ENCODE measurements around the gene SYF2. TPM values are rescaled to one million over a fixed set of nuclear protein-coding genes. Genes with fewer than 3 reads are reported as not detected.

SYF2 gene
- total RNA-seq, 1 donor from 2014 or later = 38.8 TPM

DNA sequence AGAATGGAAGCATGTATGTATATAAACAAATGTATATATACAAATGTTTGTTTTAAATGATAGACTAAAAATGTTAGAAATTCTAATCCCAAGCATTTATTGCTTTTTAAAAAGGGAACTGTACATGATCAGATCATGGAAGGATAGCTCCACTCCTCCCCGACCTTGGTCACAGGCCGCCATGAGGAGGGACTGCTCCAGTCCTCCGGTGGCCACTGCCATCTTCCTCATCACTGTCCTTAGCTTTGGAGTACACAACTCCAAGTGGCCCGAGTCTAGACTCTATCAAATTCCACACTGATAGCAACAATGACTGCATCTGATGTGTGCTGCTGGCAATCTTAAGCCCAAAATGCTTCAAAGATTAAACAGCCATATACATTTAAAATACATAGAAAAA, 9.7 kb downstream of the SYF2 start:
- TF ChIP-seq, protein P1, sequence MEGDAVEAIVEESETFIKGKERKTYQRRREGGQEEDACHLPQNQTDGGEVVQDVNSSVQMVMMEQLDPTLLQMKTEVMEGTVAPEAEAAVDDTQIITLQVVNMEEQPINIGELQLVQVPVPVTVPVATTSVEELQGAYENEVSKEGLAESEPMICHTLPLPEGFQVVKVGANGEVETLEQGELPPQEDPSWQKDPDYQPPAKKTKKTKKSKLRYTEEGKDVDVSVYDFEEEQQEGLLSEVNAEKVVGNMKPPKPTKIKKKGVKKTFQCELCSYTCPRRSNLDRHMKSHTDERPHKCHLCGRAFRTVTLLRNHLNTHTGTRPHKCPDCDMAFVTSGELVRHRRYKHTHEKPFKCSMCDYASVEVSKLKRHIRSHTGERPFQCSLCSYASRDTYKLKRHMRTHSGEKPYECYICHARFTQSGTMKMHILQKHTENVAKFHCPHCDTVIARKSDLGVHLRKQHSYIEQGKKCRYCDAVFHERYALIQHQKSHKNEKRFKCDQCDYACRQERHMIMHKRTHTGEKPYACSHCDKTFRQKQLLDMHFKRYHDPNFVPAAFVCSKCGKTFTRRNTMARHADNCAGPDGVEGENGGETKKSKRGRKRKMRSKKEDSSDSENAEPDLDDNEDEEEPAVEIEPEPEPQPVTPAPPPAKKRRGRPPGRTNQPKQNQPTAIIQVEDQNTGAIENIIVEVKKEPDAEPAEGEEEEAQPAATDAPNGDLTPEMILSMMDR (IDR thresholded peaks at IDR 0.05) = no peak
- intact Hi-C loops (cut with DNase I) = no loop called here
- no peaks in the 10 kb centered on the region for H3K4me1 ChIP-seq
- ATAC-seq (no peak), DNase-seq (no peak)
- peaks cover 82% of the 10 kb centered on the region for H3K36me3 ChIP-seq
- no peak overlapping the region for H3K27ac ChIP-seq
- H3K9me3 ChIP-seq = no peaks in the 10 kb centered on the region
- H3K27me3 ChIP-seq = no peaks in the 10 kb centered on the region
- H3K4me3 ChIP-seq = no peak overlapping the region

DNA sequence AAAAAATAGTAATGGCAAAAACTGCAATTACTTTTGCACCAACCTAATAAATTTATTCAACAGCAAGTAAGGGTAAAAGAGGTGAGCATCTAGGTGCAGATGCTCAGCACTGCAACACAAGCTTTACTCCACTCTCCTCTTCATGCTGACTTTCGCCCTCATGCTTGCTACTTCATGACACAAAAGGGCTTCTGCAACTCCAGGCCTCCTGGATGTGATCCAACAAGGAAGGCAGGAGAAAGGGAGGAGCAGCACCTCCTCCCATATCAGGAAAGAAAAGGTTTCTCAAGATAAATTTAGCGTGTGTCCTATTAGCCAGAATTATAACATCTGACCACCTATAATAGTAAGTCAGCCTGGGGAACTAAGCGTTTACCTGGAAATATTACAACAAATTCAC, 11.6 kb downstream of the SYF2 start:
- ATAC-seq = no peak
- DNase-seq = no peak
- intact Hi-C loops (cut with DNase I) = no loop called here
- Histone ChIP-seq H3K36me3 (peaks cover 63% of the 10 kb centered on the region), H3K9me3 (no peaks in the 10 kb centered on the region), H3K4me3 (no peak overlapping the region), H3K27ac (no peak overlapping the region), H3K27me3 (no peaks in the 10 kb centered on the region), H3K4me1 (no peaks in the 10 kb centered on the region)
- TF ChIP-seq, protein P1 (IDR thresholded peaks at IDR 0.05) = no peak

DNA sequence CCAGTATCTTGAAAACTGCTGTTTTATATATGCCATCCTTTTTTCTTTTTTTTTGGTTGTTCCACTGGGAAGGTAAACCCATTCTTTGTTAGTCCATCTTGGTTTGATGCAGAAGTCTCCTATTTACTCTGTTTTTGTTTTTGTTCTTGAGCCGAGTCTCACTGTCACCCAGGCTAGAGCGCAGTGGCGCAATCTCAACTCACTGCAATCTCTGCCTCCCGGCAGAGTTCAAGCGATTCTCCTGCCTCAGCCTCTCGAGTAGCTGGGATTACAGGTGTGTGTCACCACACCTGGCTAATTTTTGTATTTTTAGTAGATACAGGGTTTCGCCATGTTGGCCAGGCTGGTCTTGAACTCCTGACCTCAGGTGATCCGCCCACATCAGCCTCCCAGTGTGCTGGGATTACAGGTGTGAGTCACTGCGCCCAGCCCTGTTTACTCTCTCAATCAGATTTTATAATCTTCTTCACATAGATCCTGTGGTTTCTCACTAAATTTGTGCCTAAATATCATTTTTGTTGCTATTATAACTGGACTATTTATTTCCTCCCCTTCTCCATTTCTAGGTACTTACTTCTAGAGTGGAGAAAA, 12.5 kb downstream of the SYF2 start:
- Histone ChIP-seq H3K36me3 (peaks cover 54% of the 10 kb centered on the region), H3K27ac (no peak overlapping the region), H3K9me3 (no peaks in the 10 kb centered on the region), H3K27me3 (no peaks in the 10 kb centered on the region), H3K4me1 (no peaks in the 10 kb centered on the region), H3K4me3 (no peak overlapping the region)
- intact Hi-C loops (cut with DNase I) = no loop called here
- TF ChIP-seq, protein P1 (IDR thresholded peaks at IDR 0.05) = no peak
- DNase-seq (no peak), ATAC-seq (no peak)

DNA sequence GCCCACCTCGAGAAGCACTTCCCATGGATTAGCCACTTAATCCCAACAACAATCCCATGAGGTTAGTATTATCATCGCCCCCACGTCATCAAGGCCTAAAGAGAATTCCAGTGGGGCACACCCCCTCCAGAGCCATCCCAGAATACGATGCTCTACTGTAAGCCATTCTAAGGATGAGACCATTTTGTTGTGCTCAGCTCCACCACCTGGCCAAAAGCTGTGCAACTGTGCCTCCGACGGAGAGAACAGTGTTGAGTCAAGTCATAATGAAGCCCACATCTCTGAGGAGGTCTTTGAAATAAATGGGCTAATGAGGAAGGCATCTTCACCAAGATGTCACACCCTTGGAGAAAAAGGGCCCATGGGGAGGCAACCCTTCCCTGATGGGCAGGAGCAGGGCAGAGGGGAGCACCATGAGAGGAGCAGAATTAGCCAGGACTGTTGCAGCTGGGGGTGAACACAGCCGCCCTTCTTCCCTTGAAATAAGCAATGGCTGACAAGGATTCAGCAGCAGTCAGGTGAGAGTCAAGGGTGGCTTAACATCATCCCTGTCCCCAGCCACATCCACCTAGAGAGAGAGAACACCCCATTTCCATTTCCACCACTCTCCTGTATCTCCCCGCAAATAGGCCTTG, 14.6 kb downstream of the SYF2 start:
- Histone ChIP-seq H3K9me3 (no peaks in the 10 kb centered on the region), H3K36me3 (peaks cover 33% of the 10 kb centered on the region), H3K27me3 (no peaks in the 10 kb centered on the region), H3K27ac (no peak overlapping the region), H3K4me3 (no peak overlapping the region), H3K4me1 (no peaks in the 10 kb centered on the region)
- TF ChIP-seq, protein P1 (IDR thresholded peaks at IDR 0.05) = no peak
- no peak for DNase-seq
- ATAC-seq = no peak
- intact Hi-C loops (cut with DNase I) = no loop called here

DNA sequence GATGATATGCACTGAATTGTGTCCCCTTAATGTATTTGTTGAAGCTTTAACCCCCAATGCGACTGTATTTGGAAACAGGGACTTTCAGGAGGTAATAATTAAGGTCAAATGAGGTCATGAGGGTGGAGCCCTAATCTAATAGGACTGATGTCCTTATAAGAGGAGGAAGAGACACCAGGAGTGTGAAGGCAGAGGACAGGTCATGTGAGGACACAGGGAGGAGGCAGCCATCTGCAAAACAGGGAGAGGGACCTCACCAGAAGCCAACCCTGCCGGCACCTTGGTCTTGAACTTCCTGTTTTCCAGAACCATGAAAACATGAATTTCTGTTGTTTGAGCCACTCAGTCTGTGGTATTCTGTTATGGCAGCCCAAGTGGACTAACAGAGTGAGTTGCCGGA, 15.3 kb downstream of the SYF2 start:
- no peaks in the 10 kb centered on the region for H3K27me3 ChIP-seq
- no peak for ATAC-seq
- no peak overlapping the region for H3K27ac ChIP-seq
- no peak overlapping the region for H3K4me3 ChIP-seq
- no peaks in the 10 kb centered on the region for H3K4me1 ChIP-seq
- TF ChIP-seq, protein P1 (IDR thresholded peaks at IDR 0.05) = no peak
- H3K36me3 ChIP-seq = peaks cover 26% of the 10 kb centered on the region
- DNase-seq = no peak
- H3K9me3 ChIP-seq = no peaks in the 10 kb centered on the region
- intact Hi-C loops (cut with DNase I) = no loop called here
